Osteoblast (primary cell): ENCODE measurements around the gene ING4. TPM values are rescaled to one million over a fixed set of nuclear protein-coding genes. Genes with fewer than 3 reads are reported as not detected.

Experiments used
- DNase-seq: peaks from one replicate; pipeline ENCODE4 v3.0.0; 2011; ENCODE audit warnings: low spot score, mixed read lengths; ENCODE audit not compliant: insufficient read length; ENCODE audit errors: missing footprints
- H2AFZ ChIP-seq: 2 replicates; pipeline ENCODE4 v1.6.0; 2011; ENCODE audit warnings: mild to moderate bottlenecking, low read length
- H3K27ac ChIP-seq: 2 replicates; pipeline ENCODE4 v1.5.1; 2011; ENCODE audit warnings: mild to moderate bottlenecking, low read depth, low read length, moderate library complexity
- H3K27me3 ChIP-seq: 2 replicates; pipeline ENCODE4 v1.6.0; 2012; ENCODE audit warnings: mild to moderate bottlenecking, control low read depth, inconsistent platforms, low read length, moderate library complexity; ENCODE audit not compliant: insufficient read depth
- H3K36me3 ChIP-seq: 2 replicates; pipeline ENCODE4 v1.5.1; 2011; ENCODE audit warnings: mild to moderate bottlenecking, low read length, control low read depth, moderate library complexity; ENCODE audit not compliant: insufficient read depth
- H3K4me1 ChIP-seq: 2 replicates; pipeline ENCODE4 v1.5.1; 2011; ENCODE audit warnings: mild to moderate bottlenecking, low read length, control low read depth, moderate library complexity; ENCODE audit not compliant: insufficient read depth
- H3K4me2 ChIP-seq: 2 replicates; pipeline ENCODE4 v1.6.0; 2011; ENCODE audit warnings: mild to moderate bottlenecking, low read length; ENCODE audit not compliant: insufficient read depth
- H3K4me3 ChIP-seq: fragments of 200-600 bp; sonication (generic); 3 replicates; pipeline ENCODE4 v1.5.1; 2012; ENCODE audit warnings: mild to moderate bottlenecking, low read length, inconsistent platforms; ENCODE audit not compliant: insufficient read depth
- H3K79me2 ChIP-seq: 2 replicates; pipeline ENCODE4 v1.6.0; 2012; ENCODE audit warnings: mild to moderate bottlenecking, low read length, control low read depth, inconsistent platforms; ENCODE audit not compliant: insufficient read depth
- H3K9me3 ChIP-seq: 2 replicates; pipeline ENCODE4 v1.5.1; 2011; ENCODE audit warnings: low read depth, low read length, control low read depth
- H4K20me1 ChIP-seq: 2 replicates; pipeline ENCODE4 v1.6.0; 2012; ENCODE audit warnings: mild to moderate bottlenecking, low read length, control low read depth; ENCODE audit not compliant: insufficient read depth
- total RNA-seq: library from RNA; depleted of rRNA; stranded (reverse); fragments of >200 nt; gene quantifications from 2 replicates; pipeline ENCODE4 v1.2.3, GENCODE V29; 2012
- TF ChIP-seq, protein P1 (sequence below): IDR thresholded peaks from 2 replicates; pipeline ENCODE4 v1.5.1; 2011; ENCODE audit warnings: mild to moderate bottlenecking, low read depth, low read length, moderate library complexity; ENCODE audit errors: extremely low read depth

Gene ING4
- total RNA-seq, 1 donor: 53.6 TPM

DNA sequence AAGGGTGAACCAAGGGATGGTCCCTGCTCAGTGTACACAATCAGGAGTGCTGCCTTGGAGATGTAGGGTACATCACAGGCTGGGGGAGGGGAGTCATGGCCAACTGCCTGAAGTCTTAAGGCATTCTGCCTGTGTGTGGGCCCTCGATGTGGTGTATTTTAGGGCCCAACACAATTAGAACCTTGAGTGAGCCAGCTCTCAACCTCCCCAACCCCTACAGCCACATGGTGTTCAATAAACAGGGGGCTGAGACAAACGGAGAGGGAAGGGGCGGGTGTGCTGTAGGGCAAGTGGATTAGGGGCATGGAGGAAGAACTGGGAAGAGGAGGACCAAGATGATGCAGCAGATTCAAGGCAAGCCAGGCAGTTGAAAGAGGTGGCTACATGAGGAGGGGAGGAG, 47.1 kb downstream of the ING4 start:
- Histone ChIP-seq H2AFZ (peak overlapping the region; percentile 74), H3K4me2 (no peak overlapping the region), H3K79me2 (no peaks in the 10 kb centered on the region), H3K27ac (no peak overlapping the region), H3K4me1 (peaks cover 18% of the 10 kb centered on the region), H3K27me3 (no peaks in the 10 kb centered on the region), H3K9me3 (no peaks in the 10 kb centered on the region), H4K20me1 (no peaks in the 10 kb centered on the region), H3K36me3 (no peaks in the 10 kb centered on the region), H3K4me3 (no peak overlapping the region)
- TF ChIP-seq, protein P1, sequence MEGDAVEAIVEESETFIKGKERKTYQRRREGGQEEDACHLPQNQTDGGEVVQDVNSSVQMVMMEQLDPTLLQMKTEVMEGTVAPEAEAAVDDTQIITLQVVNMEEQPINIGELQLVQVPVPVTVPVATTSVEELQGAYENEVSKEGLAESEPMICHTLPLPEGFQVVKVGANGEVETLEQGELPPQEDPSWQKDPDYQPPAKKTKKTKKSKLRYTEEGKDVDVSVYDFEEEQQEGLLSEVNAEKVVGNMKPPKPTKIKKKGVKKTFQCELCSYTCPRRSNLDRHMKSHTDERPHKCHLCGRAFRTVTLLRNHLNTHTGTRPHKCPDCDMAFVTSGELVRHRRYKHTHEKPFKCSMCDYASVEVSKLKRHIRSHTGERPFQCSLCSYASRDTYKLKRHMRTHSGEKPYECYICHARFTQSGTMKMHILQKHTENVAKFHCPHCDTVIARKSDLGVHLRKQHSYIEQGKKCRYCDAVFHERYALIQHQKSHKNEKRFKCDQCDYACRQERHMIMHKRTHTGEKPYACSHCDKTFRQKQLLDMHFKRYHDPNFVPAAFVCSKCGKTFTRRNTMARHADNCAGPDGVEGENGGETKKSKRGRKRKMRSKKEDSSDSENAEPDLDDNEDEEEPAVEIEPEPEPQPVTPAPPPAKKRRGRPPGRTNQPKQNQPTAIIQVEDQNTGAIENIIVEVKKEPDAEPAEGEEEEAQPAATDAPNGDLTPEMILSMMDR: no peak
- no peak for DNase-seq

DNA sequence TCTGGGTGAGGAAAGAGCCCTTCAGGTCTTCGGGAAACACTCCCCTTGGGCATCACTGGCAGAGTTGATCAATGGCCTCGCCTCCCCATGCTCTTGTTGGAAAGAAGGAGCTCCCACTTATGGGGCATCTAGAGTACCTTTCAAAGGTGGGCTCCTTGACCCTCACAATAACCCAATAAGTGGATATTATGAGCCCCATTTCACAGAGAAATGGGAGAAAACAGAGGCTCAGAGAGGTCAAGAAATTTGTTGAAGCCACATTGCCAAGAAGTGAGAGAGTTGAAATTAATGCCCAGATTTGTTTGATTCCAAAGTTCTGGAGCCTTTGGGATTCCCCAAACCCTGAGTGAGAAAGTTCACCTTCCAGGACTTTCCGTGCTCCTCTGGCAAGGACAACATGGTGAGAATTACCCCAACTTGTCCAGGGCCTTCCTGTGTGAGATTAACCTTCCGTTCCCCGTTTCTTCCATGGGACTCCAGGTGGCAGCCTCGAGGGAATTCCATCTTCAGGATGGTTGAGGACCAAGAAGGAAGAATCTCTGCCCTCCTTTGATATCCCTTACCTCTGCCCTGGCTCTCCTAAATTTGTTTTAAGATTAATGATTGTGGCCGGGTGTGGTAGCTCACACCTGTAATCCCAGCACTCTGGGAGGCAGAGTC, 48.3 kb downstream of the ING4 start:
- H3K4me1 ChIP-seq: peaks cover 18% of the 10 kb centered on the region
- TF ChIP-seq, protein P1: no peak
- no peaks in the 10 kb centered on the region for H3K79me2 ChIP-seq
- H3K9me3 ChIP-seq: no peaks in the 10 kb centered on the region
- H3K4me2 ChIP-seq: peak overlapping the region; percentile 13
- no peaks in the 10 kb centered on the region for H3K27me3 ChIP-seq
- H3K4me3 ChIP-seq: no peak overlapping the region
- no peaks in the 10 kb centered on the region for H4K20me1 ChIP-seq
- DNase-seq: no peak
- H3K36me3 ChIP-seq: no peaks in the 10 kb centered on the region
- peak overlapping the region; percentile 56 for H3K27ac ChIP-seq
- peak overlapping the region; percentile 88 for H2AFZ ChIP-seq

DNA sequence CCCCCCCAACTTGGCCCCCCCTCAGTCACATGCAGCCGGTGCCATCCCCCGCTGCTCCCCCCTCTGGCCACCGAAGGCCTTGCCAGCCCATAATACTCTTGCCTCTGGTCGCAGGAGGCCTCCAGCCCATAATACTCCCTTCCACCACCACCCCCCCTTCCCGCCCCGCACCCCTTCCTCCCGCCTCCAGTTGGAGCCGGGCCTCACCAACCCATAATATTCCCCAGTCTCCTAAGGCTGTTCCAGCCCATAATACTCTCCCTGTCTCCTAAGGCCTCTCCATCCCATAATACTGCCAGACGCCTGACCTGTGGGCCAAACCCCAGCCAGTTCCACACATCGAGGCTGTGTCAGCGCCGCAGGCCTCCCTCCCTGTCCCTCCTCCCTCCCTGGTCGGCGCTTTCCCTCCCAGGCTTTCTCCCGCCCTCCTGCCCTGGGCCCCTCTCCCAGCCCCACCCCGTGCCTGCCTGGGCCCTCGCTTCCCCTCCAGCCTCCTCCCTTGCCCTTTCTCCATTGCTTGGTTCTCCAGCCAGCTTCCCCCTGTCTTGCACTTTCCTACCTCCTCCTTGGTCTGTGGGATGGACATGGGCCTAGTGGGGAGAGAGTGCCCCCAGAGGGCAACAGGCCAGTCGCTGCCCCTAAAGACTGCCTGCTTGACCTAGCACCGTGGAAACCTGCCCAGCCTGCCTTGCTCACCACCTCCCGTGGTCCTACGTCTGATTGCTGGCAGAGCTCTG, 49.0 kb downstream of the ING4 start:
- TF ChIP-seq, protein P1: peak; percentile 33
- Histone ChIP-seq H3K79me2 (no peaks in the 10 kb centered on the region), H3K36me3 (no peaks in the 10 kb centered on the region), H4K20me1 (no peaks in the 10 kb centered on the region), H3K27ac (peak overlapping the region; percentile 56), H3K4me3 (no peak overlapping the region), H3K4me1 (peaks cover 18% of the 10 kb centered on the region), H3K9me3 (no peaks in the 10 kb centered on the region), H2AFZ (peak overlapping the region; percentile 88), H3K4me2 (peak overlapping the region; percentile 13), H3K27me3 (no peaks in the 10 kb centered on the region)
- DNase-seq: peak; percentile 98
